ENCODE measurements around the gene CNTRL. TPM values are rescaled to one million over a fixed set of nuclear protein-coding genes. Genes with fewer than 3 reads are reported as not detected.
"Not testable (repeated sequence)": the region's sequence is repeated elsewhere in the genome, so short reads cannot be mapped to it uniquely, and the experiment has no call there.

The CNTRL gene
- total RNA-seq, 1 experiment from 2014 or later, result 11.6 TPM

GRCh38 chr9:121178676-121179372, 104.1 kb downstream of the CNTRL start:
- no peaks in the 10 kb centered on the region for H3K23me2 ChIP-seq (ENCODE audit: insufficient read length, low read depth, low read length, poor library complexity, severe bottlenecking)
- H3K9me3 Mint-ChIP-seq, result no peaks in the 10 kb centered on the region
- H2BK20ac ChIP-seq (ENCODE audit: low read depth, low read length, poor library complexity, severe bottlenecking), result no peak overlapping the region
- WGBS (ENCODE audit: extremely low coverage, insufficient read length, low lambda C conversion rate), result 100% methylated on average over 1 of the region's 6 CpGs
- no peak overlapping the region; a peak in 1 of 7 replicates for H3K27ac Mint-ChIP-seq
- H3K27me3 Mint-ChIP-seq (ENCODE audit: low read depth), result no peaks in the 10 kb centered on the region
- no peak overlapping the region for H3K56ac ChIP-seq (ENCODE audit: insufficient read length, low read depth, low read length)
- no peak for TF ChIP-seq CTCF (conservative IDR thresholded peaks at IDR 0.05)
- 0 out of 4 replicates have a peak, but pooled peaks cover 0 to 3% of the 10 kb centered on the region in 2 experiments for H3K4me1 Mint-ChIP-seq
- H3K23ac ChIP-seq (ENCODE audit: insufficient read length, low read depth, low read length), result no peak overlapping the region
- no peak overlapping the region for H4K91ac ChIP-seq (ENCODE audit: insufficient read length, low read depth, low read length)
- no peak overlapping the region for H3K4me2 ChIP-seq (ENCODE audit: insufficient read depth, insufficient read length, low read length)
- no peak for DNase-seq
- no peak overlapping the region for H4K5ac ChIP-seq (ENCODE audit: insufficient read length, low read depth, low read length)
- H4K8ac ChIP-seq (replicated peaks; ENCODE audit: insufficient read length, low read depth, low read length), result no peak overlapping the region
- H3K4ac ChIP-seq (ENCODE audit: low read depth, low read length), result no peak overlapping the region
- H2BK5ac ChIP-seq (ENCODE audit: insufficient read length, low read length), result no peak overlapping the region
- no peak overlapping the region for H3K14ac ChIP-seq (ENCODE audit: insufficient read depth, low read length)
- no peaks in the 10 kb centered on the region for H3K79me2 ChIP-seq (ENCODE audit: insufficient read depth, low read length)
- no peaks in the 10 kb centered on the region for H4K20me1 ChIP-seq (ENCODE audit: control insufficient read depth, insufficient read depth, insufficient read length)
- no peak overlapping the region for H3K27ac ChIP-seq (ENCODE audit: insufficient read length, low read depth, low read length)
- no peak overlapping the region for H3K4me3 Mint-ChIP-seq
- H2BK12ac ChIP-seq (ENCODE audit: insufficient read length, low read depth, low read length), result no peak overlapping the region
- H2AK5ac ChIP-seq (ENCODE audit: insufficient read length, low read length), result no peak overlapping the region
- H3K18ac ChIP-seq (ENCODE audit: insufficient read length, low read depth, low read length), result no peak overlapping the region
- no peaks in the 10 kb centered on the region for H3K9me3 ChIP-seq (ENCODE audit: control insufficient read depth, low read depth, low read length)
- H2BK15ac ChIP-seq (ENCODE audit: low read depth, low read length), result no peak overlapping the region
- H3T11ph ChIP-seq (ENCODE audit: low read length), result no peak overlapping the region
- H3K27me3 ChIP-seq (ENCODE audit: insufficient read depth, low read length), result no peaks in the 10 kb centered on the region
- peaks cover 2 to 44% (median 23%) of the 10 kb centered on the region in 3 experiments; a peak in 5 of 7 replicates for H3K36me3 Mint-ChIP-seq (ENCODE audit: insufficient read depth in 1 of 3, low read depth in 3 of 3)
- H2BK120ac ChIP-seq (ENCODE audit: low read depth, low read length, poor library complexity, severe bottlenecking), result no peak overlapping the region
- H3K4me1 ChIP-seq (ENCODE audit: insufficient read depth, low read length), result no peaks in the 10 kb centered on the region; the same call in 1 of the 2 replicates
- no peak overlapping the region for H2AFZ ChIP-seq (ENCODE audit: low read length)
- no peaks in the 10 kb centered on the region for H3K79me1 ChIP-seq (ENCODE audit: insufficient read depth, low read depth, low read length, poor library complexity, severe bottlenecking)
- H3K9ac ChIP-seq (ENCODE audit: extremely low read depth, insufficient read length, low read length), result no peak overlapping the region

GRCh38 chr9:121179373-121179721, 104.6 kb downstream of the CNTRL start:
- H3K27me3 ChIP-seq (ENCODE audit: insufficient read depth, low read length); H2BK20ac ChIP-seq (ENCODE audit: low read depth, low read length, poor library complexity, severe bottlenecking); H3K4me2 ChIP-seq (ENCODE audit: insufficient read depth, insufficient read length, low read length); H3K27ac Mint-ChIP-seq; H4K8ac ChIP-seq (replicated peaks; ENCODE audit: insufficient read length, low read depth, low read length); H2AK5ac ChIP-seq (ENCODE audit: insufficient read length, low read length); H3K4me1 ChIP-seq (ENCODE audit: insufficient read depth, low read length); H4K20me1 ChIP-seq (ENCODE audit: control insufficient read depth, insufficient read depth, insufficient read length); H2BK12ac ChIP-seq (ENCODE audit: insufficient read length, low read depth, low read length); H3K79me1 ChIP-seq (ENCODE audit: insufficient read depth, low read depth, low read length, poor library complexity, severe bottlenecking); H2BK120ac ChIP-seq (ENCODE audit: low read depth, low read length, poor library complexity, severe bottlenecking); H3K56ac ChIP-seq (ENCODE audit: insufficient read length, low read depth, low read length); H2BK15ac ChIP-seq (ENCODE audit: low read depth, low read length); H3K23me2 ChIP-seq (ENCODE audit: insufficient read length, low read depth, low read length, poor library complexity, severe bottlenecking); H3K79me2 ChIP-seq (ENCODE audit: insufficient read depth, low read length); H2BK5ac ChIP-seq (ENCODE audit: insufficient read length, low read length); H3K23ac ChIP-seq (ENCODE audit: insufficient read length, low read depth, low read length); H3K9me3 Mint-ChIP-seq; H3K9ac ChIP-seq (ENCODE audit: extremely low read depth, insufficient read length, low read length); H3K14ac ChIP-seq (ENCODE audit: insufficient read depth, low read length); H3K27me3 Mint-ChIP-seq (ENCODE audit: low read depth); H3K27ac ChIP-seq (ENCODE audit: insufficient read length, low read depth, low read length); DNase-seq; H3K4me1 Mint-ChIP-seq; H3K18ac ChIP-seq (ENCODE audit: insufficient read length, low read depth, low read length); H3K9me3 ChIP-seq (ENCODE audit: control insufficient read depth, low read depth, low read length); H3K4me3 Mint-ChIP-seq; H3T11ph ChIP-seq (ENCODE audit: low read length); H3K4ac ChIP-seq (ENCODE audit: low read depth, low read length); H4K91ac ChIP-seq (ENCODE audit: insufficient read length, low read depth, low read length); H2AFZ ChIP-seq (ENCODE audit: low read length); H4K5ac ChIP-seq (ENCODE audit: insufficient read length, low read depth, low read length): not testable (repeated sequence)
- WGBS (ENCODE audit: extremely low coverage, insufficient read length, low lambda C conversion rate), result no CpG with 5 or more reads among the region's 1 CpG
- peaks cover 2 to 41% (median 20%) of the 10 kb centered on the region in 3 experiments; a peak in 5 of 7 replicates for H3K36me3 Mint-ChIP-seq (ENCODE audit: insufficient read depth in 1 of 3, low read depth in 3 of 3)
